ENCODE results near the gene PVR.

Gene PVR

DNA sequence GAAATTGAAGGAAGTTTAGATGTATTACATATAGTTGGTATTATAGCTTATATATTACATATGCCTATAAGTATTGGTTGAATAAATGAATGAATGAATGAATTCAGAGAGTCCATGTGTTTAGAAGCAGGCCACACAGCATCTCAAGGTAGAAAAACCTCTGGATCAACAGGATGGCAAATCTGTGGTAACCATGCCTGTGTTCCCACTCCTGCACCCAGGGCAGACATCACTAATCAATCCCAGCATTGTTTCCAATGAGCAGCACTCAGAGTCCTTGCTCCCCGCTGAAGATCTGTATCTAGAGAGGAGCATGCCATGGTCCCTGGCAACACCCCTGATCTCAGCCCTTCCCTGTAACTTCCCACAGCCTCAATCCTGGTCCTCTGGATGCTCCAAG lies 28.5 kb downstream of the PVR start:
- no peak overlapping the region for H3K4me3 ChIP-seq (replicated peaks; ENCODE audit: insufficient read depth, low read length)
- TF ChIP-seq SPI1 (IDR thresholded peaks at IDR 0.05; ENCODE audit: borderline replicate concordance, low read depth) (no peak), GABPA (IDR thresholded peaks at IDR 0.05; ENCODE audit: low read depth) (no peak), POLR2AphosphoS5 (IDR thresholded peaks at IDR 0.05; ENCODE audit: low read depth) (no peak)
- TF ChIP-seq, protein P1, sequence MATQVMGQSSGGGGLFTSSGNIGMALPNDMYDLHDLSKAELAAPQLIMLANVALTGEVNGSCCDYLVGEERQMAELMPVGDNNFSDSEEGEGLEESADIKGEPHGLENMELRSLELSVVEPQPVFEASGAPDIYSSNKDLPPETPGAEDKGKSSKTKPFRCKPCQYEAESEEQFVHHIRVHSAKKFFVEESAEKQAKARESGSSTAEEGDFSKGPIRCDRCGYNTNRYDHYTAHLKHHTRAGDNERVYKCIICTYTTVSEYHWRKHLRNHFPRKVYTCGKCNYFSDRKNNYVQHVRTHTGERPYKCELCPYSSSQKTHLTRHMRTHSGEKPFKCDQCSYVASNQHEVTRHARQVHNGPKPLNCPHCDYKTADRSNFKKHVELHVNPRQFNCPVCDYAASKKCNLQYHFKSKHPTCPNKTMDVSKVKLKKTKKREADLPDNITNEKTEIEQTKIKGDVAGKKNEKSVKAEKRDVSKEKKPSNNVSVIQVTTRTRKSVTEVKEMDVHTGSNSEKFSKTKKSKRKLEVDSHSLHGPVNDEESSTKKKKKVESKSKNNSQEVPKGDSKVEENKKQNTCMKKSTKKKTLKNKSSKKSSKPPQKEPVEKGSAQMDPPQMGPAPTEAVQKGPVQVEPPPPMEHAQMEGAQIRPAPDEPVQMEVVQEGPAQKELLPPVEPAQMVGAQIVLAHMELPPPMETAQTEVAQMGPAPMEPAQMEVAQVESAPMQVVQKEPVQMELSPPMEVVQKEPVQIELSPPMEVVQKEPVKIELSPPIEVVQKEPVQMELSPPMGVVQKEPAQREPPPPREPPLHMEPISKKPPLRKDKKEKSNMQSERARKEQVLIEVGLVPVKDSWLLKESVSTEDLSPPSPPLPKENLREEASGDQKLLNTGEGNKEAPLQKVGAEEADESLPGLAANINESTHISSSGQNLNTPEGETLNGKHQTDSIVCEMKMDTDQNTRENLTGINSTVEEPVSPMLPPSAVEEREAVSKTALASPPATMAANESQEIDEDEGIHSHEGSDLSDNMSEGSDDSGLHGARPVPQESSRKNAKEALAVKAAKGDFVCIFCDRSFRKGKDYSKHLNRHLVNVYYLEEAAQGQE (IDR thresholded peaks at IDR 0.05; ENCODE audit: insufficient replicate concordance, low read depth): no peak
- H3K27me3 ChIP-seq (ENCODE audit: insufficient read depth, poor library complexity, severe bottlenecking): no peaks in the 10 kb centered on the region
- H3K27ac ChIP-seq (replicated peaks): no peak overlapping the region
- no peak for DNase-seq (ENCODE audit: low read depth in 1 of 2, low spot score in 1 of 2)

DNA sequence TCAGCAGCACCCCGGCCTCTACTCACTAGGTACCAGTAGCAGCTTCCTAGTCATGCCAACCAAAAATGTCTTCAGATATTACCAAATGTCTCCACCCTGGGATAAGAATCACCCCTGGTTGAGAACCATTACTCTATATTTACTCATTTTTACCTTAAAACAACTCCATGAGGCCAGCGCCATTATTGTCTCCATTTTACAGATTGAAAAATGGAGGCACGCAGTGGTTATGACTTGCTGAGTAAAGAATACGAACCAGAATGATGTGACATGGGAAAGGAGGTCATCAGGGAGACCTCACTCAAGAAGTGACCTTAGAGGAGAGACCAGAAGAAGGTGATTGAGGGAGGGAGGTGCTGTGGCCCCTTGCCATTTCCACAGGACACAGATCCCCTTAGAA lies 29.8 kb downstream of the PVR start:
- H3K4me3 ChIP-seq (replicated peaks; ENCODE audit: insufficient read depth, low read length): no peak overlapping the region
- no peaks in the 10 kb centered on the region for H3K27me3 ChIP-seq (ENCODE audit: insufficient read depth, poor library complexity, severe bottlenecking)
- TF ChIP-seq GABPA (IDR thresholded peaks at IDR 0.05; ENCODE audit: low read depth) (no peak), POLR2AphosphoS5 (IDR thresholded peaks at IDR 0.05; ENCODE audit: low read depth) (no peak), SPI1 (IDR thresholded peaks at IDR 0.05; ENCODE audit: borderline replicate concordance, low read depth) (no peak)
- no peak for DNase-seq (ENCODE audit: low read depth in 1 of 2, low spot score in 1 of 2)
- no peak overlapping the region for H3K27ac ChIP-seq (replicated peaks)

DNA sequence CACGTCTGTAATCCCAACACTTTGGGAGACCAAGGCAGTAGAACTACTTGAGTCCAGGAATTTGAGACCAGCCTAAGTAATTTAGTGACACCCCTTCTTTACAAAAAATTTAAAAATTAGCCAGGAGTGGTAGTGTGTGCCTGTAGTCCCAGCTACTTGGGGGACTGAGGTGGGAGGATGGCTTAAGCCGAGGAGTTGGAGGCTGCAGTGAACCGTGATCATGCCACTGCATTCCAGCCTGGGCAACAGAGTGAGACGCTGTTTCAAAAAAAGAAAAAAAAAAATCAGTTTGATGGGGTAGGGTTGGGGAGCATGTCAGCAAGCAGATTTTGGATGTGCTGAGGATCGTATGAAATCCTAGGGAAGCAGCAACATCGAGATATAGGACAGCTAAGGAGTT lies 31.8 kb downstream of the PVR start:
- H3K27ac ChIP-seq (replicated peaks): no peak overlapping the region
- no peaks in the 10 kb centered on the region for H3K27me3 ChIP-seq (ENCODE audit: insufficient read depth, poor library complexity, severe bottlenecking)
- no peak for DNase-seq (ENCODE audit: low read depth in 1 of 2, low spot score in 1 of 2)
- no peak overlapping the region for H3K4me3 ChIP-seq (replicated peaks; ENCODE audit: insufficient read depth, low read length)
- TF ChIP-seq, protein P1 (IDR thresholded peaks at IDR 0.05; ENCODE audit: insufficient replicate concordance, low read depth): no peak
- TF ChIP-seq POLR2AphosphoS5 (IDR thresholded peaks at IDR 0.05; ENCODE audit: low read depth) (no peak), SPI1 (IDR thresholded peaks at IDR 0.05; ENCODE audit: borderline replicate concordance, low read depth) (no peak), GABPA (IDR thresholded peaks at IDR 0.05; ENCODE audit: low read depth) (no peak)
- TF ChIP-seq, protein P2, sequence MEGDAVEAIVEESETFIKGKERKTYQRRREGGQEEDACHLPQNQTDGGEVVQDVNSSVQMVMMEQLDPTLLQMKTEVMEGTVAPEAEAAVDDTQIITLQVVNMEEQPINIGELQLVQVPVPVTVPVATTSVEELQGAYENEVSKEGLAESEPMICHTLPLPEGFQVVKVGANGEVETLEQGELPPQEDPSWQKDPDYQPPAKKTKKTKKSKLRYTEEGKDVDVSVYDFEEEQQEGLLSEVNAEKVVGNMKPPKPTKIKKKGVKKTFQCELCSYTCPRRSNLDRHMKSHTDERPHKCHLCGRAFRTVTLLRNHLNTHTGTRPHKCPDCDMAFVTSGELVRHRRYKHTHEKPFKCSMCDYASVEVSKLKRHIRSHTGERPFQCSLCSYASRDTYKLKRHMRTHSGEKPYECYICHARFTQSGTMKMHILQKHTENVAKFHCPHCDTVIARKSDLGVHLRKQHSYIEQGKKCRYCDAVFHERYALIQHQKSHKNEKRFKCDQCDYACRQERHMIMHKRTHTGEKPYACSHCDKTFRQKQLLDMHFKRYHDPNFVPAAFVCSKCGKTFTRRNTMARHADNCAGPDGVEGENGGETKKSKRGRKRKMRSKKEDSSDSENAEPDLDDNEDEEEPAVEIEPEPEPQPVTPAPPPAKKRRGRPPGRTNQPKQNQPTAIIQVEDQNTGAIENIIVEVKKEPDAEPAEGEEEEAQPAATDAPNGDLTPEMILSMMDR (IDR thresholded peaks at IDR 0.05; ENCODE audit: insufficient read depth, low read length): no peak

DNA sequence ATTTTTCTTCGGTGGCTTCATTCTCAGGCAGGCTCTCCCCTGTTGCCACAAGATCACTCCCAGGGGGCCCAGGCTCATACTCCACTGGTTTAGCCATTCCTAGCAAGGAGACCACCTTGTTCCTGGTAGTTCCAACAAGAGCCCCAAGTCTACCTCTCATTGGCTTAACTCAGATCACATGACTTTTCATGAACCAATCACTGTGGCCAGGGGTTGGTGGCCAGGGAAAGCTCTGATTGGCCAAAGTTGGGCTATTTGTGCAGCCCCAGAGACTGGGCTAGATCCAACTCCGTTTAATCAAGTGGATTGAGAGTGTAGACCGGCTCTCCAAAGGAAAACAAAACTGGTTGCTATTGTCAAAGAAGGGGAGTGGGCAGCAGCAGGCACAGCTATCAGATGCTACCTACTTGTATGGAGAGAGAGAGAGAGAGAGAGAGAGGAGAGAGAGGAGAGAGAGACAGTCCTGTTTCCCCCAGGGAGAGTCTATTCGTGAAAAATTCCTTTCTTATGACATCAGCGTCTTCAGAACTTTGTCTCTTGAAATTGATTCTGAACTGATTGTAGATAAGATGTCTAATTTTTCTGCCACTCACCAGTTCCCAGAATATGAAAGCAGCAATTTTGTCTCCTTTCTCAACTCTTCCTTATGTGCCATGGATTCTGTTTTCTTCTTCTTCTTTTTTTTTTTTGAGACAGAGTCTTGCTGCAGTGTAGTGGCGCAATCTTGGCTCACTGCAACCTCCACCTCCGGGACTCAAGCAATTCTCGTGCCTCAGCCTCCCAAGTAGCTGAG lies 33.5 kb downstream of the PVR start:
- Histone ChIP-seq H3K27ac (replicated peaks) (no peak overlapping the region), H3K27me3 (ENCODE audit: insufficient read depth, poor library complexity, severe bottlenecking) (no peaks in the 10 kb centered on the region), H3K4me3 (replicated peaks; ENCODE audit: insufficient read depth, low read length) (no peak overlapping the region)
- peak in 1 of 2 experiments; percentile 52 for DNase-seq (ENCODE audit: low read depth in 1 of 2, low spot score in 1 of 2)
- TF ChIP-seq, protein P2 (IDR thresholded peaks at IDR 0.05; ENCODE audit: insufficient read depth, low read length): no peak
- no peak for TF ChIP-seq SPI1 (IDR thresholded peaks at IDR 0.05; ENCODE audit: borderline replicate concordance, low read depth)
- TF ChIP-seq GABPA (IDR thresholded peaks at IDR 0.05; ENCODE audit: low read depth): no peak
- TF ChIP-seq, protein P1 (IDR thresholded peaks at IDR 0.05; ENCODE audit: insufficient replicate concordance, low read depth): no peak
- no peak for TF ChIP-seq POLR2AphosphoS5 (IDR thresholded peaks at IDR 0.05; ENCODE audit: low read depth)
